K562 (cell line): ENCODE measurements around the gene CAMK2G. TPM values are rescaled to one million over a fixed set of nuclear protein-coding genes. Genes with fewer than 3 reads are reported as not detected.

ENCODE experiments used
- CBX2 ChIP-seq: fragments of 200-600 bp; sonication (generic); IDR thresholded peaks from one replicate; pipeline ENCODE4 v1.6.1; 2012; ENCODE audit warnings: mild to moderate bottlenecking, low read length, inconsistent platforms; ENCODE audit not compliant: insufficient read depth, poor library complexity, severe bottlenecking
- HSF4 ChIP-seq: fragments of 250-450 bp; sonication (Bioruptor Pico); IDR thresholded peaks from 2 replicates; pipeline ENCODE4 v2.1.2; 2022; ENCODE audit warnings: mild to moderate bottlenecking, moderate library complexity, borderline replicate concordance
- IRF2 ChIP-seq: sonication (generic); formaldehyde crosslinking; IDR thresholded peaks from 2 replicates; pipeline ENCODE4 v1.8.1; 2022; ENCODE audit warnings: mild to moderate bottlenecking, missing genetic modification reagents
- MEF2D ChIP-seq: conservative IDR thresholded peaks from 2 replicates; pipeline ENCODE4 v1.6.1; 2016; ENCODE audit warnings: low read depth, missing genetic modification characterization, missing compliant biosample characterization
- TCF3 ChIP-seq: sonication (generic); formaldehyde crosslinking; IDR thresholded peaks from 2 replicates; pipeline ENCODE4 v1.4.0; 2020; ENCODE audit warnings: mild to moderate bottlenecking, missing genetic modification reagents
- ZNF134 ChIP-seq: fragments of 250-450 bp; sonication (Bioruptor Pico); conservative IDR thresholded peaks from 2 replicates; pipeline ENCODE4 v1.4.0; 2020
- ZNF23 ChIP-seq: fragments of 250-450 bp; sonication (Bioruptor Pico); IDR thresholded peaks from 2 replicates; pipeline ENCODE4 v1.4.0; 2020; ENCODE audit warnings: mild to moderate bottlenecking
- polyA plus RNA-seq, 8 experiments: library from polyadenylated mRNA; depleted of rRNA in 4 of 8; stranded (reverse) in 5 of 8; unstranded in 3 of 8; fragments of >200 nt; fragmentation: Nextera tagmentation in 2 of 8; fragmentation: Illumina TruSeq in 1 of 8; extraction: Ambion mirVana in 2 of 8; extraction: Trizol in 1 of 8; gene quantifications; 2 replicates each; pipeline versions ENCODE4 v1.2.1 to v1.2.3, GENCODE V29; 2011 to 2014; ENCODE audit warnings: inconsistent platforms in 1 of 8, missing spikeins in 1 of 8
- total RNA-seq, 7 experiments: library from RNA; depleted of rRNA in 6 of 7; stranded (reverse); fragments of >200 nt in 6 of 7; fragmentation: Illumina TruSeq in 2 of 7; extraction: Trizol in 2 of 7; gene quantifications; 2 replicates each; pipeline versions ENCODE4 v1.2.1 to v1.2.3, GENCODE V29; 2011 to 2021; ENCODE audit warnings: low replicate concordance in 1 of 7
- TF ChIP-seq, protein P1 (sequence below), 2 experiments: fragments of 450-650 bp; IDR thresholded peaks; 2 replicates each; pipeline ENCODE4 v1.6.1; 2016; ENCODE audit warnings: mild to moderate bottlenecking in 2 of 2, borderline replicate concordance in 1 of 2, low read depth in 1 of 2, moderate library complexity in 1 of 2
- TF ChIP-seq, protein P2 (sequence below): sonication (generic); formaldehyde crosslinking; IDR thresholded peaks from 2 replicates; pipeline ENCODE4 v1.8.1; 2023; ENCODE audit warnings: missing genetic modification reagents, mild to moderate bottlenecking, borderline replicate concordance

The CAMK2G gene
- total and polyA plus RNA-seq, 9 of the 15 experiments (the other 6 are each of a cell fraction or from before 2014, with no cell fraction given): 9.0 to 37.9 (median 32.6) TPM

- TF ChIP-seq, protein P1, sequence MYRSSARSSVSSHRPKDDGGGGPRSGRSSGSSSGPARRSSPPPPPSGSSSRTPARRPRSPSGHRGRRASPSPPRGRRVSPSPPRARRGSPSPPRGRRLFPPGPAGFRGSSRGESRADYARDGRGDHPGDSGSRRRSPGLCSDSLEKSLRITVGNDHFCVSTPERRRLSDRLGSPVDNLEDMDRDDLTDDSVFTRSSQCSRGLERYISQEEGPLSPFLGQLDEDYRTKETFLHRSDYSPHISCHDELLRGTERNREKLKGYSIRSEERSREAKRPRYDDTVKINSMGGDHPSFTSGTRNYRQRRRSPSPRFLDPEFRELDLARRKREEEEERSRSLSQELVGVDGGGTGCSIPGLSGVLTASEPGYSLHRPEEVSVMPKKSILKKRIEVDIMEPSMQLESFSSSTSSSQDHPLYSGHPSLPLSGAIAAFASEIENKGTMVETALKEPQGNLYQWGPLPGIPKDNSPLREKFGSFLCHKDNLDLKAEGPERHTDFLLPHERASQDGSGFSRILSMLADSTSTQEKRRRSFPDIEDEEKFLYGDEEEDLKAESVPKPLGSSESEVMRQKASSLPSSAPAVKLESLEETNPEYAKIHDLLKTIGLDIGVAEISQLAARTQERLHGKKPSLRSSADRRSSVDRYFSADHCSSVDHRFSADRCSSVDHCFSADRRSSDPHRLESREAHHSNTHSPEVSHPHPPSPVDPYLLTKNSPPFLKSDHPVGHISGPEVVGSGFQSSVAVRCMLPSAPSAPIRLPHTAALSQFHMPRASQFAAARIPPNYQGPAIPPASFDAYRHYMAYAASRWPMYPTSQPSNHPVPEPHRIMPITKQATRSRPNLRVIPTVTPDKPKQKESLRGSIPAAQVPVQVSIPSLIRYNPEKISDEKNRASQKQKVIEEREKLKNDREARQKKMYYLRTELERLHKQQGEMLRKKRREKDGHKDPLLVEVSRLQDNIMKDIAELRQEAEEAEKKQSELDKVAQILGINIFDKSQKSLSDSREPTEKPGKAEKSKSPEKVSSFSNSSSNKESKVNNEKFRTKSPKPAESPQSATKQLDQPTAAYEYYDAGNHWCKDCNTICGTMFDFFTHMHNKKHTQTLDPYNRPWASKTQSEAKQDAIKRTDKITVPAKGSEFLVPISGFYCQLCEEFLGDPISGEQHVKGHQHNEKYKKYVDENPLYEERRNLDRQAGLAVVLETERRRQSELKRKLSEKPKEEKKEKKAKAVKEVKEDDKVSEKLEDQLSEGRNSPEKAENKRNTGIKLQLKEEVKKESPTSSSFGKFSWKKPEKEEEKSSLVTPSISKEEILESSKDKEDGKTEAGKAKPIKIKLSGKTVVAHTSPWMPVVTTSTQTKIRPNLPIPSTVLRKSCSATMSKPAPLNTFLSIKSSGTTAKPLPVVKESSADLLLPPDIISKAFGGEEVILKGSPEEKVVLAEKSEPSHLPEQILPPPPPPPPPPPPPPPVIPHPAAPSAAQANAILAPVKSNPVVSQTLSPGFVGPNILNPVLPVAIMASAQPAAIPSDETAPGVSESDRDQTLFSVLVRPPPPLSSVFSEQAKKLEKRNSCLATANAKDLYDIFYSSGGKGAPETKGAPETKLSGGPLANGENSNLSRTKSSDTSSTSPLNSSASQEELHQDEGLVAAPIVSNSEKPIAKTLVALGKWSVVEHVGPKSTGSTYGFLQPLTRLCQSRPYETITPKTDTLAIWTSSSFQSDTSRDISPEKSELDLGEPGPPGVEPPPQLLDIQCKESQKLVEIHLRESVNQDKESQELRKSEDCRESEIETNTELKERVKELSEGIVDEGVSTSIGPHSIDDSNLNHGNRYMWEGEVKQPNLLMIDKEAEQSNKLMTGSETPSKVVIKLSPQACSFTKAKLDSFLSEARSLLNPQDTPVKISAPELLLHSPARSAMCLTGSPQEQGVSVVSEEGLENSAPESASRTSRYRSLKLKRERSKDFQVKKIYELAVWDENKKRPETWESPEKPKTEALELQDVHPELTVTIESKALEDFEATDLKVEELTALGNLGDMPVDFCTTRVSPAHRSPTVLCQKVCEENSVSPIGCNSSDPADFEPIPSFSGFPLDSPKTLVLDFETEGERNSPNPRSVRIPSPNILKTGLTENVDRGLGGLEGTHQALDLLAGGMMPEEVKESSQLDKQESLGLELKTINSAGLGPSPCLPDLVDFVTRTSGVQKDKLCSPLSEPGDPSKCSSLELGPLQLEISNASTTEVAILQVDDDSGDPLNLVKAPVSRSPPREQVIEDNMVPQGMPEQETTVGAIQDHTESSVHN (IDR thresholded peaks at IDR 0.05; ENCODE audit: borderline replicate concordance in 1 of 2, low read depth in 1 of 2): no peak
- TF ChIP-seq TCF3 (CRISPR knock-in tag) (no peak), CBX2 (no peak), ZNF134 (CRISPR knock-in tag) (no peak), HSF4 (CRISPR knock-in tag) (no peak), IRF2 (CRISPR knock-in tag) (no peak), MEF2D (tag) (no peak), ZNF23 (no peak)
- TF ChIP-seq, protein P2, sequence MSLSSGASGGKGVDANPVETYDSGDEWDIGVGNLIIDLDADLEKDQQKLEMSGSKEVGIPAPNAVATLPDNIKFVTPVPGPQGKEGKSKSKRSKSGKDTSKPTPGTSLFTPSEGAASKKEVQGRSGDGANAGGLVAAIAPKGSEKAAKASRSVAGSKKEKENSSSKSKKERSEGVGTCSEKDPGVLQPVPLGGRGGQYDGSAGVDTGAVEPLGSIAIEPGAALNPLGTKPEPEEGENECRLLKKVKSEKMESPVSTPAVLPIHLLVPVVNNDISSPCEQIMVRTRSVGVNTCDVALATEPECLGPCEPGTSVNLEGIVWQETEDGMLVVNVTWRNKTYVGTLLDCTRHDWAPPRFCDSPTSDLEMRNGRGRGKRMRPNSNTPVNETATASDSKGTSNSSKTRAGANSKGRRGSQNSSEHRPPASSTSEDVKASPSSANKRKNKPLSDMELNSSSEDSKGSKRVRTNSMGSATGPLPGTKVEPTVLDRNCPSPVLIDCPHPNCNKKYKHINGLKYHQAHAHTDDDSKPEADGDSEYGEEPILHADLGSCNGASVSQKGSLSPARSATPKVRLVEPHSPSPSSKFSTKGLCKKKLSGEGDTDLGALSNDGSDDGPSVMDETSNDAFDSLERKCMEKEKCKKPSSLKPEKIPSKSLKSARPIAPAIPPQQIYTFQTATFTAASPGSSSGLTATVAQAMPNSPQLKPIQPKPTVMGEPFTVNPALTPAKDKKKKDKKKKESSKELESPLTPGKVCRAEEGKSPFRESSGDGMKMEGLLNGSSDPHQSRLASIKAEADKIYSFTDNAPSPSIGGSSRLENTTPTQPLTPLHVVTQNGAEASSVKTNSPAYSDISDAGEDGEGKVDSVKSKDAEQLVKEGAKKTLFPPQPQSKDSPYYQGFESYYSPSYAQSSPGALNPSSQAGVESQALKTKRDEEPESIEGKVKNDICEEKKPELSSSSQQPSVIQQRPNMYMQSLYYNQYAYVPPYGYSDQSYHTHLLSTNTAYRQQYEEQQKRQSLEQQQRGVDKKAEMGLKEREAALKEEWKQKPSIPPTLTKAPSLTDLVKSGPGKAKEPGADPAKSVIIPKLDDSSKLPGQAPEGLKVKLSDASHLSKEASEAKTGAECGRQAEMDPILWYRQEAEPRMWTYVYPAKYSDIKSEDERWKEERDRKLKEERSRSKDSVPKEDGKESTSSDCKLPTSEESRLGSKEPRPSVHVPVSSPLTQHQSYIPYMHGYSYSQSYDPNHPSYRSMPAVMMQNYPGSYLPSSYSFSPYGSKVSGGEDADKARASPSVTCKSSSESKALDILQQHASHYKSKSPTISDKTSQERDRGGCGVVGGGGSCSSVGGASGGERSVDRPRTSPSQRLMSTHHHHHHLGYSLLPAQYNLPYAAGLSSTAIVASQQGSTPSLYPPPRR (CRISPR knock-in tag): no peak
These were observed 26.9 kb upstream of the CAMK2G start (continued) for GRCh38 chr10:73901261-73901660.
